A673 (cell line): ENCODE measurements around the gene PTPN14. TPM values are rescaled to one million over a fixed set of nuclear protein-coding genes. Genes with fewer than 3 reads are reported as not detected.

Source experiments
- BruUV-seq: library from RNA; stranded (reverse); fragments of 400-500 nt; replicated peaks from 2 replicates; lab custom pipeline; 2021; lab: Mats Ljungman, UMichigan
- CTCF ChIA-PET: fragments of 300-600 bp; sonication (Branson Sonifier 250); formaldehyde crosslinking; loops from one replicate; lab custom pipeline; 2022; ENCODE audit warnings: antibody characterized with exemption; lab: Charles Lee
- POLR2A ChIA-PET: fragments of 300-600 bp; sonication (Branson Sonifier 250); formaldehyde crosslinking; loops from one replicate; lab custom pipeline; 2022; ENCODE audit warnings: antibody characterized with exemption; ENCODE audit not compliant: low non-redundant PET; lab: Charles Lee
- DNase-seq: peaks from one replicate; pipeline ENCODE4 v3.0.0-alpha.2; 2015; ENCODE audit warnings: low spot score
- H3K27ac ChIP-seq: fragments of 200-600 bp; sonication (generic); 2 replicates; pipeline ENCODE4 v1.5.1; 2016; ENCODE audit warnings: mixed run types, low read depth, mild to moderate bottlenecking, mixed read lengths, antibody characterized with exemption, low read length; ENCODE audit not compliant: poor library complexity, severe bottlenecking
- H3K27me3 ChIP-seq: fragments of 200-600 bp; sonication (generic); replicated peaks from 2 replicates; pipeline ENCODE4 v1.6.1; 2017; ENCODE audit warnings: mixed run types, low read depth, mild to moderate bottlenecking, mixed read lengths, antibody characterized with exemption, low read length; ENCODE audit not compliant: insufficient read depth, poor library complexity
- H3K36me3 ChIP-seq: fragments of 200-600 bp; sonication (generic); 2 replicates; pipeline ENCODE4 v1.6.1; 2016; ENCODE audit warnings: mixed run types, mild to moderate bottlenecking, mixed read lengths, antibody characterized with exemption, low read length; ENCODE audit not compliant: insufficient read depth, poor library complexity, severe bottlenecking
- H3K4me1 ChIP-seq: fragments of 200-600 bp; sonication (generic); 2 replicates; pipeline ENCODE4 v1.6.1; 2017; ENCODE audit warnings: mixed run types, mild to moderate bottlenecking, mixed read lengths, antibody characterized with exemption, low read length; ENCODE audit not compliant: insufficient read depth, poor library complexity, severe bottlenecking
- H3K4me3 ChIP-seq: fragments of 200-600 bp; sonication (generic); 2 replicates; pipeline ENCODE4 v1.5.1; 2016; ENCODE audit warnings: low read depth, mixed run types, mild to moderate bottlenecking, mixed read lengths, low read length; ENCODE audit not compliant: poor library complexity, severe bottlenecking
- H3K9me3 ChIP-seq: fragments of 200-600 bp; sonication (generic); 2 replicates; pipeline ENCODE4 v1.6.1; 2016; ENCODE audit warnings: mixed run types, low read depth, mild to moderate bottlenecking, mixed read lengths, antibody characterized with exemption, low read length; ENCODE audit not compliant: poor library complexity, severe bottlenecking
- CTCF ChIP-seq: fragments of 300-800, 200-600 bp; sonication (generic); conservative IDR thresholded peaks from 2 replicates; pipeline ENCODE4 v1.5.1; 2017; ENCODE audit warnings: low read depth, mild to moderate bottlenecking, antibody characterized with exemption, low read length, moderate library complexity, mixed read lengths
- EZH2 ChIP-seq: fragments of 200-600 bp; sonication (generic); IDR thresholded peaks from 2 replicates; pipeline ENCODE4 v1.6.1; 2017; ENCODE audit warnings: borderline replicate concordance, low read depth, mild to moderate bottlenecking, mixed read lengths, antibody characterized with exemption, low read length; ENCODE audit not compliant: poor library complexity, severe bottlenecking
- intact Hi-C: fragments of 100-400 bp; cut with micrococcal nuclease; formaldehyde crosslinking; loops from one replicate; pipeline ENCODE4 v1.10.0; 2022; ENCODE audit not compliant: unreplicated experiment
- total RNA-seq: library from RNA; stranded (reverse); gene quantifications from 2 replicates; pipeline ENCODE4 v1.2.3, GENCODE V29; 2021

The PTPN14 gene
- total RNA-seq, 1 experiment from 2014 or later: 114 TPM

GRCh38 chr1:214476986-214477870 lies 74.2 kb downstream of the PTPN14 start:
- Histone ChIP-seq H3K36me3 (no peaks in the 10 kb centered on the region), H3K4me1 (peaks cover 56% of the 10 kb centered on the region), H3K27me3 (no peaks in the 10 kb centered on the region), H3K9me3 (no peaks in the 10 kb centered on the region), H3K4me3 (no peak overlapping the region), H3K27ac (no peak overlapping the region)
- ChIA-PET POLR2A (no interaction called here), CTCF (no interaction called here)
- no peak for TF ChIP-seq EZH2
- intact Hi-C loops: no loop called here
- DNase-seq: no peak
- no TSS peak for BruUV-seq

GRCh38 chr1:214476229-214476985 lies 75.0 kb downstream of the PTPN14 start:
- intact Hi-C loops: no loop called here
- no peak for DNase-seq
- BruUV-seq: no TSS peak
- ChIA-PET POLR2A (no interaction called here), CTCF (no interaction called here)
- Histone ChIP-seq H3K27me3 (no peaks in the 10 kb centered on the region), H3K27ac (peak overlapping the region; percentile 15), H3K4me3 (no peak overlapping the region), H3K36me3 (no peaks in the 10 kb centered on the region), H3K4me1 (peaks cover 64% of the 10 kb centered on the region), H3K9me3 (no peaks in the 10 kb centered on the region)
- TF ChIP-seq CTCF: no peak
- TF ChIP-seq EZH2: no peak

GRCh38 chr1:214475746-214476145 lies 75.7 kb downstream of the PTPN14 start:
- no peaks in the 10 kb centered on the region for H3K27me3 ChIP-seq
- BruUV-seq: no TSS peak
- no peak for TF ChIP-seq CTCF
- no peak for TF ChIP-seq EZH2
- H3K36me3 ChIP-seq: no peaks in the 10 kb centered on the region
- peaks cover 70% of the 10 kb centered on the region for H3K4me1 ChIP-seq
- CTCF ChIA-PET: no interaction called here
- H3K9me3 ChIP-seq: no peaks in the 10 kb centered on the region
- POLR2A ChIA-PET: no interaction called here
- intact Hi-C loops: no loop called here
- H3K4me3 ChIP-seq: no peak overlapping the region
- H3K27ac ChIP-seq: peak overlapping the region; percentile 15
- DNase-seq: no peak
